Measurements from ENCODE around the gene ACP5.
"Not testable (repeated sequence)": the region's sequence is repeated elsewhere in the genome, so short reads cannot be mapped to it uniquely, and the experiment has no call there.

GRCh38 chr19:11565649-11565980 is 11.8 kb downstream of the ACP5 start:
- TF ChIP-seq CTCF (conservative IDR thresholded peaks at IDR 0.05; ENCODE audit: low read depth, low read length); EZH2phosphoT487 (IDR thresholded peaks at IDR 0.05; ENCODE audit: borderline replicate concordance, low read length); EZH2 (IDR thresholded peaks at IDR 0.05; ENCODE audit: low read length, unreplicated experiment): not testable (repeated sequence)

Measured in PC-3 (cell line).